IPS-15b (cell line): Measurements from ENCODE around the gene CCDC74B.
"Not testable (repeated sequence)": the region's sequence is repeated elsewhere in the genome, so short reads cannot be mapped to it uniquely, and the experiment has no call there.

Experiments
- H3K27me3 ChIP-seq: one replicate; pipeline ENCODE4 v1.6.1; 2013; ENCODE audit warnings: low read length; ENCODE audit not compliant: control insufficient read depth, insufficient read depth
- H3K36me3 ChIP-seq: one replicate; pipeline ENCODE4 v1.6.1; 2013; ENCODE audit warnings: low read length; ENCODE audit not compliant: control insufficient read depth, insufficient read depth
- H3K4me1 ChIP-seq: one replicate; pipeline ENCODE4 v1.6.1; 2013; ENCODE audit warnings: mild to moderate bottlenecking, low read length; ENCODE audit not compliant: control insufficient read depth, insufficient read depth
- H3K4me3 ChIP-seq: one replicate; pipeline ENCODE4 v1.5.1; 2013; ENCODE audit warnings: low read depth, low read length
- H3K9ac ChIP-seq: one replicate; pipeline ENCODE4 v1.6.1; 2013; ENCODE audit warnings: low read depth, mild to moderate bottlenecking, low read length
- H3K9me3 ChIP-seq: one replicate; pipeline ENCODE4 v1.6.1; 2013; ENCODE audit warnings: mild to moderate bottlenecking, low read length; ENCODE audit not compliant: control insufficient read depth, insufficient read depth

CCDC74B gene

GRCh38 chr2:130182826-130183511 is 38.1 kb upstream of the CCDC74B start:
- not testable (repeated sequence) for H3K4me1 ChIP-seq, H3K27me3 ChIP-seq, H3K9ac ChIP-seq, H3K36me3 ChIP-seq, H3K9me3 ChIP-seq
- peak overlapping the region; percentile 53 for H3K4me3 ChIP-seq

- H3K9me3 ChIP-seq, H3K27me3 ChIP-seq, H3K4me1 ChIP-seq, H3K36me3 ChIP-seq: not testable (repeated sequence)
- H3K4me3 ChIP-seq, result peak within 1 kb of the TSS; percentile 98
- peak within 1 kb of the TSS; percentile 96 for H3K9ac ChIP-seq
These were observed 37.2 kb upstream of the CCDC74B start, which contains the start of gene MZT2B for GRCh38 chr2:130181880-130182682. Gene MZT2B (plus strand): TSS chr2:130182262. CDS start chr2:130182283, 21 bp downstream.

- Histone ChIP-seq H3K4me3 (peak within 1 kb of the TSS; percentile 98), H3K9me3 (no peaks in the 10 kb centered on the region), H3K9ac (peak within 1 kb of the TSS; percentile 96), H3K36me3 (peaks cover 8% of the 10 kb centered on the region), H3K27me3 (no peaks in the 10 kb centered on the region), H3K4me1 (no peaks in the 10 kb centered on the region)
These were observed 36.5 kb upstream of the CCDC74B start, which contains the start of gene SMPD4 for GRCh38 chr2:130181325-130181879. Gene SMPD4 (minus strand): TSS chr2:130181602. CDS start chr2:130176592, 5,010 bp downstream.

GRCh38 chr2:130180404-130181324 is 35.8 kb upstream of the CCDC74B start:
- H3K9ac ChIP-seq, result peak overlapping the region; percentile 96
- not testable (repeated sequence) for H3K27me3 ChIP-seq, H3K9me3 ChIP-seq, H3K4me1 ChIP-seq, H3K36me3 ChIP-seq
- H3K4me3 ChIP-seq, result peak overlapping the region; percentile 98

GRCh38 chr2:130174866-130175265 is 30.0 kb upstream of the CCDC74B start:
- H3K36me3 ChIP-seq, result peaks cover 24% of the 10 kb centered on the region
- not testable (repeated sequence) for H3K4me1 ChIP-seq, H3K9ac ChIP-seq, H3K27me3 ChIP-seq, H3K9me3 ChIP-seq, H3K4me3 ChIP-seq

- Histone ChIP-seq H3K4me3 (no peak overlapping the region), H3K27me3 (no peaks in the 10 kb centered on the region), H3K4me1 (no peaks in the 10 kb centered on the region), H3K9me3 (no peaks in the 10 kb centered on the region), H3K36me3 (peaks cover 42% of the 10 kb centered on the region), H3K9ac (no peak overlapping the region)
These were observed 25.0 kb upstream of the CCDC74B start for GRCh38 chr2:130169896-130170295.

- H3K9ac ChIP-seq, H3K27me3 ChIP-seq, H3K4me1 ChIP-seq, H3K9me3 ChIP-seq, H3K4me3 ChIP-seq: not testable (repeated sequence)
- peaks cover 43% of the 10 kb centered on the region for H3K36me3 ChIP-seq
These were observed 24.3 kb upstream of the CCDC74B start for GRCh38 chr2:130169163-130169562.

- not testable (repeated sequence) for H3K4me3 ChIP-seq, H3K4me1 ChIP-seq, H3K27me3 ChIP-seq, H3K9me3 ChIP-seq, H3K9ac ChIP-seq
- peaks cover 39% of the 10 kb centered on the region for H3K36me3 ChIP-seq
These were observed 21.7 kb upstream of the CCDC74B start for GRCh38 chr2:130166611-130167010.

- no peaks in the 10 kb centered on the region for H3K9me3 ChIP-seq
- H3K9ac ChIP-seq, result no peak overlapping the region
- H3K4me3 ChIP-seq, result no peak overlapping the region
- H3K27me3 ChIP-seq, result no peaks in the 10 kb centered on the region
- peaks cover 32% of the 10 kb centered on the region for H3K36me3 ChIP-seq
- H3K4me1 ChIP-seq, result no peaks in the 10 kb centered on the region
These were observed 20.5 kb upstream of the CCDC74B start for GRCh38 chr2:130165293-130166016.

GRCh38 chr2:130162968-130163367 is 18.1 kb upstream of the CCDC74B start:
- Histone ChIP-seq H3K9ac (no peak overlapping the region), H3K27me3 (no peaks in the 10 kb centered on the region), H3K36me3 (peaks cover 23% of the 10 kb centered on the region), H3K9me3 (no peaks in the 10 kb centered on the region), H3K4me3 (no peak overlapping the region), H3K4me1 (no peaks in the 10 kb centered on the region)

- H3K9ac ChIP-seq, H3K27me3 ChIP-seq, H3K4me1 ChIP-seq, H3K4me3 ChIP-seq, H3K9me3 ChIP-seq: not testable (repeated sequence)
- peaks cover 19% of the 10 kb centered on the region for H3K36me3 ChIP-seq
These were observed 17.6 kb upstream of the CCDC74B start for GRCh38 chr2:130162486-130162885.
